ENCODE results near the gene CETP. TPM values are rescaled to one million over a fixed set of nuclear protein-coding genes. Genes with fewer than 3 reads are reported as not detected.

Gene CETP
- total and polyA plus RNA-seq, 9 of the 15 experiments (the other 6 are each of a cell fraction or from before 2014, with no cell fraction given) = 0.07 to 0.11 TPM; not detected in 7

DNA sequence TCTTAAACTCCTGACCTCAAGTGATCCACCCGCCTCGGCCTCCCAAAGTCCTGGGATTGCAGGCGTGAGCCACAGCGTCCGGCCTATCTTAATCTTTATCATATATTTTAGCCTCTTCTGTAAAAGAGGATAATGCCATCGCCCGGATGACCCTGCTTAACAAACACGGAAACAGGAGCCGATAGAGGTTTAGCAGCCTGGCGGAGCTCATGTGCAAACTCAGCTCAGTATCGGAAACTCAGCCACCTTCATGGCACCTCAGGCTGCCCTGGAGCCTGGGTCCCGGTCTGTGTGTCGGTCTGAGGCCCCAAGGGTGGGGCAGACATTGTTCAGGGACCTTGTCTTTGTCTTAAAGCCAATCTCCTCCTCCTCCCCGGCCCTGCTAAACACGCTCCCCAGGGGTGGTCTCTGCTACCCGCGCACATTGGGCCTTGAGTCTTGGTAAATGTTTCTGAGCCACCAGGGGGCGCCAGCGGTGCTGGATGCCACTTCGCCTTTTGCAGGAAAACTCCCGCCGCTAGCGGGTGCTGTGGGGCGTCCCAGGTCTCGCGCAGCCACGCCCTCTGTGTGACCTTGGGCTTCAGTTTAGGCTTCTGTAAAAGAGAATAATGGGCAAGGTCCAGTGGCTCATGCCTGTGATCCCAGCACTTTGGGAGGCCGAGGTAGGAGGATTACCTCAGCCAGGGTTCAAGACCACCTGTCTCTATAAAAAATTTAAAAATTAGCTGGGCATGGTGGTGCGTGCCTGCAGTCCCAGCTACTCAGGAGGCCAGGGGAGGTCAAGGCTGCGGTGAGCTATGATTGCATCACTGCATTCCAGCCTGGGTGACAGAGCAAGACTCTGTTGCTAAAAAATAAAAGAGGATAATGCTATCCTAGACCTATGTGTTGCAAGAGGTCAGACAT is 2.7 kb downstream of the CETP start (continued):
- TF ChIP-seq IFI16 (CRISPR knock-in tag; IDR thresholded peaks at IDR 0.05) (no peak), GABPB1 (CRISPR knock-in tag; IDR thresholded peaks at IDR 0.05) (no peak), YY1 (IDR thresholded peaks at IDR 0.05; ENCODE audit: borderline replicate concordance in 1 of 3, control insufficient read depth in 1 of 3, extremely low read depth in 1 of 3, insufficient read depth in 3 of 3, insufficient read length in 1 of 3, insufficient replicate concordance in 2 of 3, low read depth in 1 of 3, low read length in 2 of 3) (peak in 2 of 3 experiments; percentile 18 to 65), ZNF778 (CRISPR knock-in tag; IDR thresholded peaks at IDR 0.05) (no peak), NCOR1 (IDR thresholded peaks at IDR 0.05) (peak; percentile 22; the same call in 1 of the 2 replicates), ZNF445 (CRISPR knock-in tag; IDR thresholded peaks at IDR 0.05; ENCODE audit: low read depth) (no peak), PRPF4 (IDR thresholded peaks at IDR 0.05; ENCODE audit: insufficient read depth, low read depth, low read length, poor library complexity, severe bottlenecking) (no peak), ZNF780A (CRISPR knock-in tag; IDR thresholded peaks at IDR 0.05) (no peak), ESRRA (IDR thresholded peaks at IDR 0.05; ENCODE audit: borderline replicate concordance, low read depth) (peak; percentile 100), GATAD2B (IDR thresholded peaks at IDR 0.05; ENCODE audit: borderline replicate concordance) (peak; percentile 29; the same call in 1 of the 2 replicates), CREB1 (IDR thresholded peaks at IDR 0.05) (no peak; the same call in 1 of the 2 replicates), CREB1 (CRISPR knock-in tag; IDR thresholded peaks at IDR 0.05) (no peak), CEBPG (CRISPR knock-in tag; IDR thresholded peaks at IDR 0.05) (peak; percentile 92), CEBPG (tag; conservative IDR thresholded peaks at IDR 0.05 in 1 of 2, IDR thresholded peaks at IDR 0.05 in 1 of 2) (peak; percentile 90 to 98), RB1 (IDR thresholded peaks at IDR 0.05; ENCODE audit: low read depth) (peak; percentile 87), RFX5 (IDR thresholded peaks at IDR 0.05; ENCODE audit: low read depth, low read length) (no peak), CCNT2 (IDR thresholded peaks at IDR 0.05; ENCODE audit: borderline replicate concordance, extremely low read depth, insufficient read length, low read depth, low read length) (no peak), ZNF311 (CRISPR knock-in tag; IDR thresholded peaks at IDR 0.05) (no peak)
- TF ChIP-seq, protein P1, sequence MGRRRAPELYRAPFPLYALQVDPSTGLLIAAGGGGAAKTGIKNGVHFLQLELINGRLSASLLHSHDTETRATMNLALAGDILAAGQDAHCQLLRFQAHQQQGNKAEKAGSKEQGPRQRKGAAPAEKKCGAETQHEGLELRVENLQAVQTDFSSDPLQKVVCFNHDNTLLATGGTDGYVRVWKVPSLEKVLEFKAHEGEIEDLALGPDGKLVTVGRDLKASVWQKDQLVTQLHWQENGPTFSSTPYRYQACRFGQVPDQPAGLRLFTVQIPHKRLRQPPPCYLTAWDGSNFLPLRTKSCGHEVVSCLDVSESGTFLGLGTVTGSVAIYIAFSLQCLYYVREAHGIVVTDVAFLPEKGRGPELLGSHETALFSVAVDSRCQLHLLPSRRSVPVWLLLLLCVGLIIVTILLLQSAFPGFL (CRISPR knock-in tag; IDR thresholded peaks at IDR 0.05) = peak; percentile 88; the same call in 1 of the 2 replicates
- TF ChIP-seq, protein P2, sequence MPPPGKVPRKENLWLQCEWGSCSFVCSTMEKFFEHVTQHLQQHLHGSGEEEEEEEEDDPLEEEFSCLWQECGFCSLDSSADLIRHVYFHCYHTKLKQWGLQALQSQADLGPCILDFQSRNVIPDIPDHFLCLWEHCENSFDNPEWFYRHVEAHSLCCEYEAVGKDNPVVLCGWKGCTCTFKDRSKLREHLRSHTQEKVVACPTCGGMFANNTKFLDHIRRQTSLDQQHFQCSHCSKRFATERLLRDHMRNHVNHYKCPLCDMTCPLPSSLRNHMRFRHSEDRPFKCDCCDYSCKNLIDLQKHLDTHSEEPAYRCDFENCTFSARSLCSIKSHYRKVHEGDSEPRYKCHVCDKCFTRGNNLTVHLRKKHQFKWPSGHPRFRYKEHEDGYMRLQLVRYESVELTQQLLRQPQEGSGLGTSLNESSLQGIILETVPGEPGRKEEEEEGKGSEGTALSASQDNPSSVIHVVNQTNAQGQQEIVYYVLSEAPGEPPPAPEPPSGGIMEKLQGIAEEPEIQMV (tag; conservative IDR thresholded peaks at IDR 0.05; ENCODE audit: low read depth) = no peak

Measured in K562 (cell line).